ENCODE measurements around the gene ANKS1A.
"Not testable (repeated sequence)": the region's sequence is repeated elsewhere in the genome, so short reads cannot be mapped to it uniquely, and the experiment has no call there.

The ANKS1A gene, protein sequence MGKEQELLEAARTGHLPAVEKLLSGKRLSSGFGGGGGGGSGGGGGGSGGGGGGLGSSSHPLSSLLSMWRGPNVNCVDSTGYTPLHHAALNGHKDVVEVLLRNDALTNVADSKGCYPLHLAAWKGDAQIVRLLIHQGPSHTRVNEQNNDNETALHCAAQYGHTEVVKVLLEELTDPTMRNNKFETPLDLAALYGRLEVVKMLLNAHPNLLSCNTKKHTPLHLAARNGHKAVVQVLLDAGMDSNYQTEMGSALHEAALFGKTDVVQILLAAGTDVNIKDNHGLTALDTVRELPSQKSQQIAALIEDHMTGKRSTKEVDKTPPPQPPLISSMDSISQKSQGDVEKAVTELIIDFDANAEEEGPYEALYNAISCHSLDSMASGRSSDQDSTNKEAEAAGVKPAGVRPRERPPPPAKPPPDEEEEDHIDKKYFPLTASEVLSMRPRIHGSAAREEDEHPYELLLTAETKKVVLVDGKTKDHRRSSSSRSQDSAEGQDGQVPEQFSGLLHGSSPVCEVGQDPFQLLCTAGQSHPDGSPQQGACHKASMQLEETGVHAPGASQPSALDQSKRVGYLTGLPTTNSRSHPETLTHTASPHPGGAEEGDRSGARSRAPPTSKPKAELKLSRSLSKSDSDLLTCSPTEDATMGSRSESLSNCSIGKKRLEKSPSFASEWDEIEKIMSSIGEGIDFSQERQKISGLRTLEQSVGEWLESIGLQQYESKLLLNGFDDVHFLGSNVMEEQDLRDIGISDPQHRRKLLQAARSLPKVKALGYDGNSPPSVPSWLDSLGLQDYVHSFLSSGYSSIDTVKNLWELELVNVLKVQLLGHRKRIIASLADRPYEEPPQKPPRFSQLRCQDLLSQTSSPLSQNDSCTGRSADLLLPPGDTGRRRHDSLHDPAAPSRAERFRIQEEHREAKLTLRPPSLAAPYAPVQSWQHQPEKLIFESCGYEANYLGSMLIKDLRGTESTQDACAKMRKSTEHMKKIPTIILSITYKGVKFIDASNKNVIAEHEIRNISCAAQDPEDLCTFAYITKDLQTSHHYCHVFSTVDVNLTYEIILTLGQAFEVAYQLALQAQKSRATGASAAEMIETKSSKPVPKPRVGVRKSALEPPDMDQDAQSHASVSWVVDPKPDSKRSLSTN

DNA sequence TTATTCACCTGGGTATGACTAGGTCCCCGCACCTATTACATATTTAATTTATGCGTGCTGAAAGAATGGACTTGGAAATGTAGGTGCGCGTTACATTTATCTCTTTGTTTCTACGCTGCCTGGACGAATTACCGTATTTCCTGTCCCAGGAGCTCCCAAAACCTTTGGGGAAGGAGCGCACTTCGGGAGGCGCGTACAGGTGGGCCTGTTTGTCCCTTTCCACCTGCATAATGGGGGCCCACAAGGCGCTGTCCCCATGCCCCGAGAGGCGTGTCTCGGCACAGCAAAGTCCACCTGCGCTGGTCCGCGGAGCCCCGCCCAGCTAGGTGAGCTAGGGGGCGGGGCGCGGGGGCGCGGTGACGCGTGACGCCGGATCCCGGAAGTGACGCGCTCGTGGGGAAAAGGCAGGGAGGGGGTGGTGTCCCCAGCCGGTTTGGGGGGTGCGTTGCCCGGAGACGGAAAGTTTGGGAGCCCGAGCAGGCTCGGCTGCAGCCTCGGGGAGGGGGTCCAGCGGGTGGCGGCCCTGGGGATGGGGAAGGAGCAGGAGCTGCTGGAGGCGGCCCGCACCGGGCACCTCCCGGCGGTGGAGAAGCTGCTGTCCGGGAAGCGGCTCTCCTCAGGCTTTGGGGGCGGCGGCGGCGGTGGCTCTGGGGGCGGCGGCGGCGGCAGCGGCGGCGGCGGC, at the start of gene ANKS1A:
Gene ANKS1A (plus strand): TSS at position 382 of the 682 bp plus-strand sequence. CDS start 148 bp downstream, at position 530.
- Mint-ChIP-seq H3K4me1 (peaks cover 30% of the 10 kb centered on the region), H3K36me3 (ENCODE audit: low read depth) (peaks cover 13% of the 10 kb centered on the region), H3K27me3 (ENCODE audit: low read depth) (no peaks in the 10 kb centered on the region), H3K27ac (peak within 1 kb of the TSS; percentile 88 to 99 (median 98)), H3K4me3 (peak within 1 kb of the TSS; percentile 99 to 100 (median 100)), H3K9me3 (no peaks in the 10 kb centered on the region)
- TF ChIP-seq, protein P1, sequence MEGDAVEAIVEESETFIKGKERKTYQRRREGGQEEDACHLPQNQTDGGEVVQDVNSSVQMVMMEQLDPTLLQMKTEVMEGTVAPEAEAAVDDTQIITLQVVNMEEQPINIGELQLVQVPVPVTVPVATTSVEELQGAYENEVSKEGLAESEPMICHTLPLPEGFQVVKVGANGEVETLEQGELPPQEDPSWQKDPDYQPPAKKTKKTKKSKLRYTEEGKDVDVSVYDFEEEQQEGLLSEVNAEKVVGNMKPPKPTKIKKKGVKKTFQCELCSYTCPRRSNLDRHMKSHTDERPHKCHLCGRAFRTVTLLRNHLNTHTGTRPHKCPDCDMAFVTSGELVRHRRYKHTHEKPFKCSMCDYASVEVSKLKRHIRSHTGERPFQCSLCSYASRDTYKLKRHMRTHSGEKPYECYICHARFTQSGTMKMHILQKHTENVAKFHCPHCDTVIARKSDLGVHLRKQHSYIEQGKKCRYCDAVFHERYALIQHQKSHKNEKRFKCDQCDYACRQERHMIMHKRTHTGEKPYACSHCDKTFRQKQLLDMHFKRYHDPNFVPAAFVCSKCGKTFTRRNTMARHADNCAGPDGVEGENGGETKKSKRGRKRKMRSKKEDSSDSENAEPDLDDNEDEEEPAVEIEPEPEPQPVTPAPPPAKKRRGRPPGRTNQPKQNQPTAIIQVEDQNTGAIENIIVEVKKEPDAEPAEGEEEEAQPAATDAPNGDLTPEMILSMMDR (IDR thresholded peaks at IDR 0.05; ENCODE audit: unreplicated experiment in 3 of 3) = no peak

DNA sequence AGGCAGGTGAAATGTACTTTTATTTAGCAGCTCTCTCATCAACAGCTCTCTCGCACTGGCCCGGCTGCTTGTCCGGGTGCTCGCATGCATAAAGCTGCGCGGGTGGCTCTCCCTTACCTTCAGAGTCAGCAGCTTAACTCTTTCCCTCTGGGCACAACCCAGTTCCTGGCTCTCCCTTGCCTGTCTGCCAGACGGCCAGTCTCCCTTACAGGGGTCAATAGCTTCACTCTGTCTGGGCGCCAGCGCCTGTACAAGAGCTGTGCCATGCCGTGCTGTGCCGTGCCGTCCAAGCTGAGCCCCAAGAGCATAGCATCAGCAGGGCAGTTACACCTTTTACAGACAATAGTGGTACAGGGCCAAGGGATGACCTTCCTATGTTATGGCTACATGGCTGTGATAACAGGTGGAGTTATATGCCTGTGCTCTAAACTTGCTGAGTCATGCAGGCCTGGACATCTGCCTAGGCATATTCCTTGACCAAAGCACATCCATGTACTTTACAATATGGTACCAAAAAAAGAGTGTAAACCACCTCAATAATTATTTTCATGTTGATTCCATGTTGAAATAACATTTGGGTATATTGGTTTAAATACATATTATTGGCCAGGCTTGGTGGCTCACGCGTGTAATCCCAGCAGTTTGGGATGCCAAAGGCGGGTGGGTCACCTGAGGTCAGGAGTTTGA, 49.2 kb upstream of the ANKS1A start:
- Mint-ChIP-seq H3K27ac (no peak overlapping the region), H3K36me3 (ENCODE audit: low read depth) (peaks cover 48% of the 10 kb centered on the region), H3K27me3 (ENCODE audit: low read depth) (no peaks in the 10 kb centered on the region), H3K9me3 (no peaks in the 10 kb centered on the region), H3K4me1 (no peaks in the 10 kb centered on the region), H3K4me3 (no peak overlapping the region)
- TF ChIP-seq, protein P1 (IDR thresholded peaks at IDR 0.05; ENCODE audit: unreplicated experiment in 3 of 3) = no peak

DNA sequence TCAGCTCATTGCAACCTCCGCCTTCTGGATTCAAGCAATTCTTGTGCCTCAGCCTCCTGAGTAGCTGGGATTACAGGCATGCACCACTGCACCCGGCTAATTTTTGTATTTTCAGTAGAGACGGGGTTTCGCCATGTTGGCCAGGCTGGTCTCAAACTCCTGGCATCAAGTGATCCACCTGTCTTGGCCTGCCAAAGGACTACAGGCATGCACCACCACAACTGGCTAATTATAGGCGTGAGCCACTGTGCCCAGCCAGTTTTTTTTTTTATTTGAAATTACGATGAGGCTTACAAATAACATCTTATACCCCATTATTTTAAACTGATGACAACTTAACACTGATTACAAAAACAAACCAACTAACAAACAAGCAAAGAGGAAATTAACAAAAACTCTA, 40.0 kb upstream of the ANKS1A start:
- not testable (repeated sequence) for H3K9me3 Mint-ChIP-seq; H3K27ac Mint-ChIP-seq; H3K27me3 Mint-ChIP-seq (ENCODE audit: low read depth); H3K4me3 Mint-ChIP-seq; H3K4me1 Mint-ChIP-seq
- H3K36me3 Mint-ChIP-seq (ENCODE audit: low read depth) = peaks cover 18% of the 10 kb centered on the region

DNA sequence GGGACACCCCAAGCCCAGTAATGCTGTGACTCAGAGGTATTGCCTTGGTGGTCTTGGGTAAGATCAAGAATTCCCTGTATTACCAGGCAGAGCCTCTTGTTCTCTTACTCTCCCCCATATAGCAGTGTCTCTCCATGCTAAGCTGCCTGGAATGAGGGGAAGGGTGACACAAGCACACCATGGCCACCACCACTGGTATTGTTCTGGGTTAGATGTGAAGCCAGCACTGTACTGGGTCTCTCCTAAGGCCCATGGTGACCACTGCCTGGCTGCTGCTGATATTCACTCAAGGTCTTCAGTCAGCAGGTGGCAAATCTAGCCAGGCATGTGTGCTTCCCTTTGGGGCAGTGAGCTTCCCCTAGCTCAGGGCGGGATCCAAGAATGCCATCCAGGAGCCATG, 37.7 kb upstream of the ANKS1A start:
- Mint-ChIP-seq H3K27me3 (ENCODE audit: low read depth) (no peaks in the 10 kb centered on the region), H3K4me3 (no peak overlapping the region), H3K9me3 (no peaks in the 10 kb centered on the region), H3K27ac (no peak overlapping the region), H3K36me3 (ENCODE audit: low read depth) (peaks cover 19% of the 10 kb centered on the region), H3K4me1 (no peaks in the 10 kb centered on the region)
- TF ChIP-seq, protein P1 (IDR thresholded peaks at IDR 0.05; ENCODE audit: unreplicated experiment in 3 of 3) = no peak

DNA sequence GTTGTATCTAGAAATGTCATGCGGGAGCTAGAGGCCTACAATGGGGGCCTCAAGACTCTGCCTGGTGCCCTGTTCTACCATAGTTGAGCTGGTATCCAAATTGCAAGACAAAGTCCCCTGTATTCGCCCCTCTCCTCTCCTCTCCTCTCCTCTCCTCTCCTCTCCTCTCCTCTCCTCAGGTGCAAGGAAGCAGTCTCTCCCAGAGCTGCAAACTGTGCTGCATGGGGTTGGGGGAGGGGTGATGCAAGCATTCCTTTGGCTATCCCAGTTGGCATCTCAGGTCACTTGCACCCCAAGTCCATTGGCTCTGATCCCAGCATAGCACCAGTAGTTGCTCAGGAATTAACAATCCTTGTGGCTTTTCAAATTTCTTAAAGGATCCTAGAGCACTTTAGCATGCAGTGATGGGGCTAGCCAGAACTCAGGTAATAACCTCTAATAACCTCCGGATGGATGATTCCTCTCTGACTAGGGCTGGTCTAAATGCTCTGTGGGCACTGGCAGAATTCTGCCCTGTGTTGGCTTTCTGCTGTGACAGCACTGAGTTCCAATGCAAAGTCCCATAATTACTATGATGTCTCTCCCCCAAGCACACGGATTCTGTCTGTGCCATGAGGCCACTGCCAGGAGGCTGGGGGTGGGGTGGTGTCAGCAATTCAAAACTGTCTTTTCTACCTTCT, 36.5 kb upstream of the ANKS1A start:
- TF ChIP-seq, protein P1 (IDR thresholded peaks at IDR 0.05; ENCODE audit: unreplicated experiment in 3 of 3) = no peak
- Mint-ChIP-seq H3K4me1 (no peaks in the 10 kb centered on the region), H3K4me3 (no peak overlapping the region), H3K9me3 (no peaks in the 10 kb centered on the region), H3K27ac (no peak overlapping the region), H3K36me3 (ENCODE audit: low read depth) (peaks cover 30% of the 10 kb centered on the region), H3K27me3 (ENCODE audit: low read depth) (no peaks in the 10 kb centered on the region)
